PC-9 (cell line): Measurements from ENCODE around the gene MLXIPL. TPM values are rescaled to one million over a fixed set of nuclear protein-coding genes. Genes with fewer than 3 reads are reported as not detected.
"Not testable (repeated sequence)": the region's sequence is repeated elsewhere in the genome, so short reads cannot be mapped to it uniquely, and the experiment has no call there.

Experiments used
- BruUV-seq: library from RNA; stranded (reverse); fragments of 400-500 nt; replicated peaks from 2 replicates; lab custom pipeline; 2021; lab: Mats Ljungman, UMichigan
- CTCF ChIA-PET: fragments of 300-600 bp; sonication (Branson Sonifier 250); formaldehyde crosslinking; loops from one replicate; lab custom pipeline; 2022; ENCODE audit warnings: antibody characterized with exemption; lab: Charles Lee
- POLR2A ChIA-PET: fragments of 300-600 bp; sonication (Branson Sonifier 250); formaldehyde crosslinking; loops from one replicate; lab custom pipeline; 2022; ENCODE audit warnings: antibody characterized with exemption; ENCODE audit not compliant: unreplicated experiment; lab: Charles Lee
- DNase-seq, 2 experiments: peaks; one replicate each; pipeline versions ENCODE4 v3.0.0 to v3.0.0-alpha.2; 2015 to 2022; ENCODE audit warnings: mixed read lengths in 1 of 2
- H2AFZ ChIP-seq: fragments of 200-600 bp; sonication (generic); 2 replicates; pipeline ENCODE4 v1.8.1; 2017; ENCODE audit warnings: antibody characterized with exemption
- H3F3A ChIP-seq: fragments of 200-600 bp; sonication (generic); 2 replicates; pipeline ENCODE4 v1.8.1; 2017; ENCODE audit warnings: antibody characterized with exemption, mild to moderate bottlenecking, low read depth; ENCODE audit not compliant: insufficient read depth
- H3K27ac ChIP-seq: fragments of 200-600 bp; sonication (generic); 2 replicates; pipeline ENCODE4 v1.6.1; 2016; ENCODE audit warnings: mixed run types
- H3K27me3 ChIP-seq: fragments of 200-600 bp; sonication (generic); 2 replicates; pipeline ENCODE4 v1.6.1; 2016; ENCODE audit warnings: low read depth, mixed run types; ENCODE audit not compliant: insufficient read depth
- H3K36me3 ChIP-seq: fragments of 200-600 bp; sonication (generic); 2 replicates; pipeline ENCODE4 v1.6.1; 2016; ENCODE audit warnings: low read depth, mixed run types
- H3K4me1 ChIP-seq: fragments of 200-600 bp; sonication (generic); replicated peaks from 2 replicates; pipeline ENCODE4 v1.6.1; 2016; ENCODE audit warnings: mixed run types; ENCODE audit not compliant: insufficient read depth
- H3K4me2 ChIP-seq: fragments of 200-600 bp; sonication (generic); 2 replicates; pipeline ENCODE4 v1.6.1; 2017; ENCODE audit warnings: mixed run types
- H3K4me3 ChIP-seq: fragments of 200-600 bp; sonication (generic); 2 replicates; pipeline ENCODE4 v1.6.1; 2016; ENCODE audit warnings: mixed run types
- H3K79me2 ChIP-seq: fragments of 200-600 bp; sonication (generic); 2 replicates; pipeline ENCODE4 v1.6.1; 2017; ENCODE audit warnings: low read depth, mixed run types
- H3K9me2 ChIP-seq: fragments of 200-600 bp; sonication (generic); 2 replicates; pipeline ENCODE4 v1.8.1; 2017; ENCODE audit warnings: mild to moderate bottlenecking; ENCODE audit not compliant: insufficient read depth
- H3K9me3 ChIP-seq: fragments of 200-600 bp; sonication (generic); 2 replicates; pipeline ENCODE4 v1.8.1; 2016; ENCODE audit warnings: low read depth; ENCODE audit not compliant: insufficient read depth
- H4K20me1 ChIP-seq: fragments of 200-600 bp; sonication (generic); 2 replicates; pipeline ENCODE4 v1.8.1; 2017; ENCODE audit not compliant: insufficient read depth
- CTCF ChIP-seq: fragments of 200-600 bp; sonication (generic); conservative IDR thresholded peaks from 2 replicates; pipeline ENCODE4 v1.6.1; 2017; ENCODE audit warnings: mixed run types, antibody characterized with exemption, mild to moderate bottlenecking, moderate library complexity
- EZH2 ChIP-seq: fragments of 200-600 bp; sonication (generic); IDR thresholded peaks from 2 replicates; pipeline ENCODE4 v1.8.0; 2017; ENCODE audit warnings: antibody characterized with exemption, low read depth
- intact Hi-C: fragments of 100-400 bp; cut with micrococcal nuclease; formaldehyde crosslinking; loops from one replicate; pipeline ENCODE4 v1.10.0; 2022; ENCODE audit not compliant: unreplicated experiment
- total RNA-seq: library from RNA; stranded (reverse); gene quantifications from 2 replicates; pipeline ENCODE4 v1.2.3, GENCODE V29; 2021

MLXIPL gene
- total RNA-seq, 1 experiment from 2014 or later, result 24.9 TPM

- Histone ChIP-seq H2AFZ (no peak overlapping the region; the same call in 1 of the 2 replicates), H3K79me2 (no peaks in the 10 kb centered on the region), H3K27ac (peak overlapping the region; percentile 73), H3K4me2 (peak overlapping the region; percentile 79), H3K9me3 (no peaks in the 10 kb centered on the region), H3F3A (peaks cover 30% of the 10 kb centered on the region), H3K27me3 (no peaks in the 10 kb centered on the region), H4K20me1 (no peaks in the 10 kb centered on the region), H3K36me3 (no peaks in the 10 kb centered on the region), H3K9me2 (no peaks in the 10 kb centered on the region), H3K4me1 (peaks cover 27% of the 10 kb centered on the region), H3K4me3 (no peak overlapping the region)
- TF ChIP-seq EZH2, result no peak
- TF ChIP-seq CTCF, result no peak
- intact Hi-C loops, result loop anchor here (10.0 kb wide), 1 partner anchor 238 kb away; no protein-coding TSS in a partner anchor
- POLR2A ChIA-PET, result interaction anchor here (1.0 kb wide), 1 partner anchor 9 kb away, joined by 3 read pairs; the partner anchor contains the start of gene TBL2
- no peak for DNase-seq
- CTCF ChIA-PET, result interaction anchor here (0.5 kb wide), 1 partner anchor 80 kb away, joined by 5 read pairs; no protein-coding TSS in a partner anchor
- no TSS peak for BruUV-seq
Measured at GRCh38 chr7:73586911-73587310, 37.4 kb downstream of the MLXIPL start.

GRCh38 chr7:73585196-73585595 lies 39.1 kb downstream of the MLXIPL start:
- Histone ChIP-seq H3K4me3 (no peak overlapping the region), H3K27me3 (no peaks in the 10 kb centered on the region), H3K9me2 (no peaks in the 10 kb centered on the region), H3K4me1 (peaks cover 22% of the 10 kb centered on the region), H2AFZ (no peak overlapping the region), H3K27ac (no peak overlapping the region), H3F3A (peaks cover 21% of the 10 kb centered on the region; the same call in 1 of the 2 replicates), H3K9me3 (no peaks in the 10 kb centered on the region), H3K36me3 (no peaks in the 10 kb centered on the region), H4K20me1 (no peaks in the 10 kb centered on the region), H3K4me2 (no peak overlapping the region), H3K79me2 (no peaks in the 10 kb centered on the region)
- no peak for TF ChIP-seq CTCF
- no TSS peak for BruUV-seq
- intact Hi-C loops, result loop anchor here (10.0 kb wide), 1 partner anchor 240 kb away; no protein-coding TSS in a partner anchor
- ChIA-PET CTCF (no interaction called here), POLR2A (interaction anchor here (0.6 to 0.7 kb wide), 3 partner anchors 28 to 995 kb away, joined by 3 to 18 read pairs (median 4); no protein-coding TSS in a partner anchor)
- no peak for DNase-seq

DNA sequence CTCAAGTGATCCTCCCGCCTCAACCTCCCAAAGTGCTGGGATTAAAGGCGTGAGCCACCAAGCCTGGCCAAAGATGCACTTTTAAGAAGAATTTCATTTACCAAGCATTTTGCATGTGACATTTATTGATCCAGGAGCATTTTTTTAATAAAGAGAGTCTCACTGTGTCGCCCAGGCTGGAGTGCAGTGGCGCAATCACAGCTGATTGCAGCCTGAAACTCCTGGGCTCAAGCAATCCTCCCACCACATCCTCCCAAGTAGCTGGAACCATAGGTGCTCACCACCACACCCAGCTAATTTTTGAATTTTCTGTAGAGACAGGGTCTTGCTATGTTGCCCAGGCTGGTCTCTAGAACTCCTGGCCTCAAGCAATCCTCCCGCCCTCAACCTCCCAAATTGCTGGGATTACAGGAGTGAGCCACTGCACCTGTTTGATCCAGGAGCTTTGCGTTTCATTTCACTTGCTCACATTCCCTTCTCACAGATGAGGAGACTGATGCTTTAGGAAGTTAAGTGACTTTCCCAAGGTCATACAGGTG lies 41.6 kb downstream of the MLXIPL start:
- peaks cover 5% of the 10 kb centered on the region for H3K79me2 ChIP-seq
- H2AFZ ChIP-seq, result no peak overlapping the region
- no peak overlapping the region for H3K27ac ChIP-seq
- no TSS peak for BruUV-seq
- peaks cover 22% of the 10 kb centered on the region; the same call in 1 of the 2 replicates for H3F3A ChIP-seq
- no peaks in the 10 kb centered on the region for H3K27me3 ChIP-seq
- no peaks in the 10 kb centered on the region for H3K9me3 ChIP-seq
- ChIA-PET CTCF (no interaction called here), POLR2A (no interaction called here)
- intact Hi-C loops, result loop anchor here (10.0 kb wide), 1 partner anchor 242 kb away; no protein-coding TSS in a partner anchor
- no peak overlapping the region for H3K4me2 ChIP-seq
- TF ChIP-seq CTCF, result no peak
- H3K4me3 ChIP-seq, result no peak overlapping the region
- no peaks in the 10 kb centered on the region for H3K36me3 ChIP-seq
- peaks cover 22% of the 10 kb centered on the region for H3K4me1 ChIP-seq
- no peak for DNase-seq
- no peaks in the 10 kb centered on the region for H3K9me2 ChIP-seq
- H4K20me1 ChIP-seq, result no peaks in the 10 kb centered on the region

DNA sequence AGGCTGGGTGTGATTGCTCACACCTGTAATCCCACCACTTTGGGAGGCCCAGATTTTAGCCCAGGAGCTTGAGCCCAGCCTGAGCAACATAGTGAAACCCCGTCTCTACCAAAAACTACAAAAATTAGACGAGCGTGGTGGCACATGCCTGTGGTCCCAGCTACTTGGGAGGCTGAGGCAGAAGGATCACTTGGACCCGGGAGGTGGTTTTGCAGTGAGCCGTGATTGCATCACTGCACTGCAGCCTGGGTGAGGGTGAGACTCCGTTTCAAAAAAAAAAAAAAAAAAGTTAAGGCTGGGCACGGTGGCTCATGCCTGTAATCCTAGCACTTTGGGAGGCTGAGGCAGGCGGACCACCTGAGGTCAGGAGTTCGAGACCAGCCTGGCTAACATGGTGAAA lies 43.3 kb downstream of the MLXIPL start:
- H4K20me1 ChIP-seq, H3K9me2 ChIP-seq, CTCF ChIA-PET, H3K27me3 ChIP-seq, H3K9me3 ChIP-seq, POLR2A ChIA-PET, DNase-seq, BruUV-seq, H3K36me3 ChIP-seq, H2AFZ ChIP-seq, H3K4me2 ChIP-seq, H3K27ac ChIP-seq, H3K4me3 ChIP-seq: not testable (repeated sequence)
- peaks cover 22% of the 10 kb centered on the region for H3K79me2 ChIP-seq
- intact Hi-C loops, result loop anchor here (10.0 kb wide), 1 partner anchor 244 kb away; no protein-coding TSS in a partner anchor
- peaks cover 14% of the 10 kb centered on the region; the same call in 1 of the 2 replicates for H3F3A ChIP-seq
- H3K4me1 ChIP-seq, result peaks cover 23% of the 10 kb centered on the region
